ENCODE measurements around the gene SNRNP35. TPM values are rescaled to one million over a fixed set of nuclear protein-coding genes. Genes with fewer than 3 reads are reported as not detected.
"Not testable (repeated sequence)": the region's sequence is repeated elsewhere in the genome, so short reads cannot be mapped to it uniquely, and the experiment has no call there.

SNRNP35 gene
- total RNA-seq, 4 donors from 2014 or later, result 12.3 to 21.6 (median 13.7) TPM

DNA sequence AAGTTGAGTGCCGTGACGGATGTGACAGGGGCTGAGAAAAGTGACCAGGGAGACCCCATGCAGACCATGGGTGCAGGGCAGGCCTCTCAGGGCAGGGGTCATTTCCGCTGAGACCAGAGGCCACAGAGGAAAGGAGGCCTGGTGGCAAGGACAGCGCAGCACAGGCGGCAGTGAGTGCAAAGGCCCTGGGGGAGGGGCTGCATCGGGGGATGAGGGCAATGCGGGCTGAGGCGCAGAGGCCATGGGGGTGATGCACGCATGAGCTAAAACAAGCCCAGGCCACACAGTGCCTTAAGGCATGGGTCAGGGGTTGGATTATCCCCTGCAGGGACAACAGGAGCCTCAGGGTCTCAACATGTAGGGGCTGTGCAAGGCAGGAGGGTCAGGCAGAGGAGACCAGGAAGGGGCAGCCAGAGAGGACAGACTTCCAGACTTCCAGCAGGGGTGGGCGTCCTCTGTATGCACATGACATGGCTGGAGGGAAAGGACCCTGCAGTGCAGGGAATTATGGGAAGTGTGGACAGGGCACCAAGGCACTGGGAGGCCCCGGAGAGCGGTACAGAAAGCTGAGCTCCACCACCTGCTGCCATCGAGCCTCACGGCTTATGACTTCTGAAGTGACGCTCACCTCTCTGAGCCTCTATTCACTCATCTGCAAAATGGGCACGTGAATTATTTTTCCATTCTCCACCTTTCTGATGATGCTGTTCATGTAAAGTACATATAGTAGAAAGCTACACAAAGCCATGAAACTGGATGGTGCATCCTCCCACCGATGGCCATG is 48.3 kb downstream of the SNRNP35 start:
- H3K27ac ChIP-seq, result no peak overlapping the region
- H3K4me1 ChIP-seq, result peaks cover 0 to 14% (median 0%) of the 10 kb centered on the region in 3 donors
- DNase-seq, result no peak
- intact Hi-C loops (cut with DNase I), result no loop called here
- H3K36me3 ChIP-seq, result peaks cover 0 to 18% (median 0%) of the 10 kb centered on the region in 3 donors
- WGBS, 2 donors, result 89 to 95% methylated on average over 16 to 17 of the region's 17 CpGs
- H3K27me3 ChIP-seq, result no peaks in the 10 kb centered on the region
- TF ChIP-seq, protein P1, sequence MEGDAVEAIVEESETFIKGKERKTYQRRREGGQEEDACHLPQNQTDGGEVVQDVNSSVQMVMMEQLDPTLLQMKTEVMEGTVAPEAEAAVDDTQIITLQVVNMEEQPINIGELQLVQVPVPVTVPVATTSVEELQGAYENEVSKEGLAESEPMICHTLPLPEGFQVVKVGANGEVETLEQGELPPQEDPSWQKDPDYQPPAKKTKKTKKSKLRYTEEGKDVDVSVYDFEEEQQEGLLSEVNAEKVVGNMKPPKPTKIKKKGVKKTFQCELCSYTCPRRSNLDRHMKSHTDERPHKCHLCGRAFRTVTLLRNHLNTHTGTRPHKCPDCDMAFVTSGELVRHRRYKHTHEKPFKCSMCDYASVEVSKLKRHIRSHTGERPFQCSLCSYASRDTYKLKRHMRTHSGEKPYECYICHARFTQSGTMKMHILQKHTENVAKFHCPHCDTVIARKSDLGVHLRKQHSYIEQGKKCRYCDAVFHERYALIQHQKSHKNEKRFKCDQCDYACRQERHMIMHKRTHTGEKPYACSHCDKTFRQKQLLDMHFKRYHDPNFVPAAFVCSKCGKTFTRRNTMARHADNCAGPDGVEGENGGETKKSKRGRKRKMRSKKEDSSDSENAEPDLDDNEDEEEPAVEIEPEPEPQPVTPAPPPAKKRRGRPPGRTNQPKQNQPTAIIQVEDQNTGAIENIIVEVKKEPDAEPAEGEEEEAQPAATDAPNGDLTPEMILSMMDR (IDR thresholded peaks at IDR 0.05), result no peak
- TF ChIP-seq POLR2A (IDR thresholded peaks at IDR 0.05), result no peak
- H3K9me3 ChIP-seq, result no peaks in the 10 kb centered on the region
- no peak overlapping the region for H3K4me3 ChIP-seq

DNA sequence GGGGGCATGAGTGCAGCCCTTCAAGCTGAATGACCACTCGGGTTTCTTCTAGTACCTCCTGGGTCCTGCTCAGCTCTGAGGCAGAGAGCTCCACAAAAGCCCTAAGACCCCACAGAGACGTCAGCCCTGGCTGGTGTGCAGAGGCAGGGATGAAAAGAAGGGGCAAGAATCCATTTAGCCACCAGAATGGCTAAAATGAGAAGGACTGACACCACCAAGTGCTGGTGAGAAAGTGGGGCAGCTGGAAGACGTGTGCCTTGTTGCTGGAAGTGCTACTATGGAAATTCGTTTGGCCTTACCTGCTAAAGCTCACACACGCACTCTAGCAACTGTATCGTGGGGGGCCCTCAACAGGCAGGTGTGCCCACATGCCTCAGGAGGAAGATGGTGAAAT is 48.9 kb downstream of the SNRNP35 start:
- TF ChIP-seq, protein P1 (IDR thresholded peaks at IDR 0.05), result no peak
- no peak for TF ChIP-seq POLR2A (IDR thresholded peaks at IDR 0.05)
- Histone ChIP-seq H3K36me3 (peaks cover 0 to 18% (median 0%) of the 10 kb centered on the region in 3 donors), H3K9me3 (no peaks in the 10 kb centered on the region), H3K4me1 (peaks cover 0 to 14% (median 0%) of the 10 kb centered on the region in 3 donors), H3K27ac (no peak overlapping the region), H3K27me3 (no peaks in the 10 kb centered on the region), H3K4me3 (no peak overlapping the region)
- intact Hi-C loops (cut with DNase I), result no loop called here
- no peak for DNase-seq
- 78 to 92% methylated on average over 5 of the region's 6 CpGs for WGBS, 2 donors

DNA sequence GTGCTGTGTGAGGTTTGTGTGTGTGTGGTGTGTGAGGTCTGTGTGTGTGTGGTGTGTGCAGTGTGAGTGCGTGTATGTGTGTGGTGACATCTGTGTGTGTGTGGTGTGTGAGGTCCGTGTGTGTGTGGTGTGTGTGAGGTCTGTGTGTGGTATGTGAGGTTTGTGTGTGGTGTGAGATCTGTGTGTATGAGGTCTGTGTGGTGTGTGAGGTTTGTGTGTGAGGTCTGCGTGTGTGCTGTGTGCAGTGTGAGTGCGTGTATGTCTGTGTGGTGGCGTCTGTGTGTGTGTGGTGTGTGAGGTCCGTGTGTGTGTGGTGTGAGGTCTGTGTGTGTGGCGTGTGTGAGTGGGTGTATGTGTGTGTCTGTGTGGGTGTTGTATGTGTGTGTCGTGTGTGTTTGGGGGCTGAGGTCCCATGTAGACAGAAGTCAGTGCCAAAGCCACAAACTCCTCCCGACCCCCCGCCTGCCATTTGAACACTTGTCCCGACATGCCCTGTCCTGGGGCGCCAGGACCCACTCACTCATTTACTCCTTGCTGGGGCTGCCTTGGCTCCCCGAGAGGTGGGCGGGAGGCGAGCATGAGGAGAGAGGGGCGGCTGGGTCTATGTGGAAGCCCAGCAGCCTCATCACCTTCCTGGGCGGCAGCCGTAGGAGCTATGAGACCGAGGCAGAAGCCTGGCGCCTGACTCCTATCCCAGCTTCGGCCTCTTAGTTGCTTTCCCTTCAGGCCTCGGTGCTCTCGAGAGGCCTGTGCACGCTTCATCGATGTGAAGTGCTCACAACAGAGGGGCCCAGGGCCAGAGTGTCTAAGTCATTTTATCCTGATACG is 55.1 kb downstream of the SNRNP35 start:
- no peak overlapping the region for H3K27ac ChIP-seq
- 83 to 87% methylated on average over 9 to 14 of the region's 26 CpGs for WGBS, 2 donors
- DNase-seq, result no peak

DNA sequence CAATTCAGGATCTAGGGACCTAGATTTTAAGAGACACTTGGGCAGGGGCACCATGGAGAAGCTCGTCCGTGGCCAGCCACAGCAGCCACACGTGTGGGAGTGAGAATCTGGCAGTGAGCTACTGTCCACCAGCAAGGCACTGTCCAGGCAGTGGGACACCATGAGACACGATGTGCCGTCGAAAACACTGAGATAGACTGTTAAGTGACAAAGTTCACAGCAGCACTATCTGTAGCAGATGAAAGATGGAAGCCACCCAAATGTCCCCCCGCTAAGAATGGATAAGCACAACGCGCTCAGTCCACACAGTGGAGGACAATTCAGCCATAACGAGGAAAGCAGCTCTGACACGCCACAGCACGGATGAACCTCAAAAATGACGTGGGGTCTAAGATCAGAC is 55.9 kb downstream of the SNRNP35 start:
- H3K27ac ChIP-seq, result no peak overlapping the region
- TF ChIP-seq, protein P1 (IDR thresholded peaks at IDR 0.05), result no peak
- TF ChIP-seq POLR2A (IDR thresholded peaks at IDR 0.05), result no peak
- WGBS, 2 donors, result 82 to 84% methylated on average over 13 of the region's 13 CpGs
- no peak overlapping the region for H3K4me3 ChIP-seq
- DNase-seq, result no peak
- no peaks in the 10 kb centered on the region for H3K27me3 ChIP-seq
- no peaks in the 10 kb centered on the region for H3K9me3 ChIP-seq
- intact Hi-C loops (cut with DNase I), result no loop called here
- H3K4me1 ChIP-seq, result peaks cover 0 to 12% (median 0%) of the 10 kb centered on the region in 3 donors
- H3K36me3 ChIP-seq, result peaks cover 6 to 36% (median 12%) of the 10 kb centered on the region in 3 donors

More for the DNA sequence above, 55.1 kb downstream of the SNRNP35 start:
- peaks cover 6 to 34% (median 10%) of the 10 kb centered on the region in 3 donors for H3K36me3 ChIP-seq
- intact Hi-C loops (cut with DNase I), result no loop called here
- TF ChIP-seq, protein P1 (IDR thresholded peaks at IDR 0.05), result no peak
- no peak for TF ChIP-seq POLR2A (IDR thresholded peaks at IDR 0.05)
- H3K27me3 ChIP-seq, result no peaks in the 10 kb centered on the region
- no peaks in the 10 kb centered on the region for H3K9me3 ChIP-seq
- no peak overlapping the region for H3K4me3 ChIP-seq
- peaks cover 0 to 13% (median 0%) of the 10 kb centered on the region in 3 donors for H3K4me1 ChIP-seq

DNA sequence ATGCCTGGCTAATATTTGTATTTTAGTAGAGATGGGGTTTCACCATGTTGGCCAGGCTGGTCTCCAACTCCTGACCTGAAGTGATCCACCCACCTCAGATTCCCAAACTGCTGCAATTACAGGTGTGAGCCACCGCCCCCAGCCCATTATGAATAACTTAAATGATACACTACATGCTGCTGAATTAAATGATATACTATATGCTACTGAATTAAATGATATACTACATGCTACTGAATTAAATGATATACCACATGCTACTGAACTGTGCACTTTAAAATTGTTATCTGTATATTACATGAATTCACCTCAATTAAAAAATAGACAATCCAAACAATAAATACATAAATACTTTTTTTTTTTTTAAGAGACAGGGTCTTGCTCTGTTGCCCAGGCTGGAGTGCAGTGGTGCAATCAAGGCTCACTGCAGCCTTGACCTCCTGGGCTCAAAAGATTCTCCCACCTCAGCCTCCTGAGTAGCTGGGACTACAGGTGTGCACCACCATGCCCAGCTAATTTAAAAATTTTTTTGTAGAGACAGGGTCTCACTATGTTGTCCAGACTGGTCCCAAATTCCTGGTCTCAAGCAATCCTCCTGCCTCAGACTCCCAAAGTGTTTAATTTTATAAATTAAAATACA is 56.8 kb downstream of the SNRNP35 start:
- intact Hi-C loops (cut with DNase I), result not testable (repeated sequence)
- H3K36me3 ChIP-seq, result peaks cover 6 to 36% (median 12%) of the 10 kb centered on the region in 3 donors

More for the DNA sequence above, 56.8 kb downstream of the SNRNP35 start:
- H3K4me3 ChIP-seq, DNase-seq, H3K9me3 ChIP-seq, H3K27ac ChIP-seq, H3K27me3 ChIP-seq: not testable (repeated sequence)
- 93 to 100% methylated on average over 1 of the region's 1 CpG for WGBS, 2 donors
- peaks cover 0 to 19% (median 4%) of the 10 kb centered on the region in 3 donors for H3K4me1 ChIP-seq

All from esophagus squamous epithelium (tissue), 5 donors.